Activated T-helper 2 cell treated with anti-CD3 and anti-CD28 coated beads, Interferon-gamma antibody, Interleukin-2, Interleukin-4, amounts not matched to agents 10 μg/mL and 5 μg/mL and 100 μg/mL, durations not matched to agents 14 hours and 24 hours and 36 hours (primary cell): ENCODE measurements around the gene CFAP74. TPM values are rescaled to one million over a fixed set of nuclear protein-coding genes. Genes with fewer than 3 reads are reported as not detected.

Experiments
- DNase-seq: peaks from one replicate; pipeline ENCODE4 v3.0.0; 2021; ENCODE audit warnings: low spot score
- H3K27ac Mint-ChIP-seq: one replicate; pipeline ENCODE4 v1.8.0; 2021; ENCODE audit warnings: mixed read lengths
- H3K27me3 Mint-ChIP-seq: one replicate; pipeline ENCODE4 v1.8.0; 2021; ENCODE audit warnings: low read depth, mixed read lengths
- H3K36me3 Mint-ChIP-seq: one replicate; pipeline ENCODE4 v1.8.0; 2021; ENCODE audit warnings: low read depth, mixed read lengths
- H3K4me1 Mint-ChIP-seq: one replicate; pipeline ENCODE4 v1.8.0; 2021; ENCODE audit warnings: low read depth, mixed read lengths
- H3K4me3 Mint-ChIP-seq: one replicate; pipeline ENCODE4 v1.8.0; 2021; ENCODE audit warnings: low read depth, mild to moderate bottlenecking, moderate library complexity, mixed read lengths
- H3K9me3 Mint-ChIP-seq: one replicate; pipeline ENCODE4 v1.8.0; 2021; ENCODE audit warnings: mixed read lengths
- intact Hi-C: fragments of 100-400 bp; cut with micrococcal nuclease; formaldehyde crosslinking; loops from one replicate; pipeline ENCODE4 v1.15.1; 2023
- total RNA-seq: library from RNA; stranded (reverse); gene quantifications from 2 replicates; pipeline ENCODE4 v1.2.3, GENCODE V29; 2022

Gene CFAP74
- total RNA-seq, 1 donor from 2014 or later = not detected

DNA sequence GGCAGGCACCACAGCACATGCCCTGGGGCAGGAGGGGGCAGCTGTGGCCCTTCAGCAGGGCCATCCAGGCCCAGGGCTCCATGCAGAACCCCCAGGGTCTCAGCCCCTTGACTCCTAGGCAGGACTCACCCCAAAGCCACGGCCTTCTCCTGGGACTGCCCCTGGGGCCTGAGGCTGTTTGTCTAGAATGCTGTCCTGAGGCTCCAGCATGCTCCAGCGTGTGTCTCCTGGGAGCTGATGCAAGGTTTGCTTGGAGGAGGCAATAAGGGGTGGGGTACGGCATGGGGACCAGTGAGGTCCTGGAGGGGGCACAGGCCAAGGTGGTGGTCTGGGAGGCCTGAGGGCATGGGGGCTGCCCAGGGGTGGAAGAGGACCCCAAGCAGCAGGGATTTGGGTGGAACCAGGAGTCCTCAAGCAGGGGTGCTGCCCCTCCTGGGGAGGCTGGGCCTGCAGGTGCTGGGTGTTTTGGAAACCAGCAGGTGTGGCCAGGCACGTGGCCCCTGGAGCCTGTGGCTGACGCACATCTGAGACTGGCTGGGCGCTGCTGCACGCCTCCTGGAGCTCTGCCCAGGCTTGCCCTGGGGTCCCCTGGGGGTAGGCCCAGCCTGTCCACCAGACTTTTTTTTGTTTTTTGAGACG is 96.4 kb downstream of the CFAP74 start:
- H3K27ac Mint-ChIP-seq = no peak overlapping the region
- intact Hi-C loops = loop anchor here (5.0 kb wide), 1 partner anchor 125 kb away; no protein-coding TSS in a partner anchor
- H3K27me3 Mint-ChIP-seq = no peaks in the 10 kb centered on the region
- peaks cover 7% of the 10 kb centered on the region for H3K4me1 Mint-ChIP-seq
- H3K4me3 Mint-ChIP-seq = no peak overlapping the region
- no peak for DNase-seq
- H3K9me3 Mint-ChIP-seq = no peaks in the 10 kb centered on the region
- H3K36me3 Mint-ChIP-seq = no peaks in the 10 kb centered on the region

DNA sequence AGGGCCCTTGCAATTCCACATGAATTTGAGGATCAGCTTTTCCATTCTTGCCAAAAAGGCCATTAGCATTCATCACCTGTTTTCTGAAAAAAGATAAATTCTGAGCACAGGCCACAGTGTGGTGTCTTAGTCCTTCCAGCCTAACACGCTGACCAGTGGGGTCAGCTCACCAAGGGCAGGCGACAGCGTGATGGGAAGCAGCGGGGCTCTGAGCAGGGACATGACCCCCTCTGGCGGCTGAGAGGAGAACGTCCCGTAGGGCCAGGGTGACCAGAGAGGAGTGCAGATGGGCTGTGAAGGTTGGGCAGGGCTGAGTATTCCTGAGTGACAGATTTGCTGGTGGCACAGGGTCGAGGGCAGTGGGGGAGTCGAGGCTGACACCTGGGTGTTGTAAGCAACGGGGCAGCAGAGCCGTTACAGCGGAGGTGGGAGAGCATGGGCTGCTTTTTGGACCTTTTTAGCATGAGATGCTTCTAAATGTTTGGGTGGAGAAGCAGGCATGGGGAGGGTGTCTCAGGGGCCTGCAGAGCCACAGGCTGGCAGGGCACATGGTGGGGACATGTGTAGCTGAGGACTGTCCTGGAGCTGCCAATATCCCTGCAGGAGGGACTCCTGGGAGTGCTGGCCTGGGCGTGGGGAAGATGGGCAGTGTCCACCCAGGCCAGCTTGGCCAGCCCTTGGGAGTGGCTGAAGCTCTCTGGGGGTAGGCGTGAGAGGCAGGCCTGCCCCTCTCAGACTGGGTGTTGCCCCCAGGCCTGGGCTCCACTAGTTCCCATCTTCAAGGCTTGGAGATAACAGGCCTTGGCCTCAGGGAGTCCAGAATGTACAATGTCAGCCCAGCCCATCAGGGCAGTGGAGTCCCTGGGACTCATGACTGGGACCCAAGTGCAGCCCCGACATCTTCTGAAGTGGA is 97.1 kb downstream of the CFAP74 start:
- peaks cover 7% of the 10 kb centered on the region for H3K4me1 Mint-ChIP-seq
- no peaks in the 10 kb centered on the region for H3K9me3 Mint-ChIP-seq
- intact Hi-C loops = loop anchor here (5.0 kb wide), 1 partner anchor 124 kb away; no protein-coding TSS in a partner anchor
- no peaks in the 10 kb centered on the region for H3K27me3 Mint-ChIP-seq
- H3K36me3 Mint-ChIP-seq = no peaks in the 10 kb centered on the region
- H3K27ac Mint-ChIP-seq = peak overlapping the region; percentile 43
- H3K4me3 Mint-ChIP-seq = peak overlapping the region; percentile 55
- DNase-seq = peak; percentile 67

DNA sequence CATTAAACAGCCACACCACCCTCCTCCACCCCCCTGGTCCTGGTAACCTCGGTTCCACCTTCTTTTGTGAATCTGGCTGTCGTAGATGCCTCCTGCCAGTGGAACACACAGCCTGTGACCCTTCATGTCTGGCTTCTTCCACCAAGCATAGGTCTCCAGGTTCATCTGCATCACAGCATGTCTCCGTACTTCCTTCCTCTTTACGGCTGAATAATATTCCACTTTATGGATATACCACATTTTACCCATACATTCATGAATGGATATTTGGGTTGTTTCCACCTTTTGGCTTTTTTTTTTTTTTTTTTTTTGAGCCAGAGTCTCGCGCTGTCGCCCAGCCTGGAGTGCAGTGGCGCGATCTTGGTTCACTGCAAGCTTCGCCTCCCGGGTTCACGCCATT is 100.4 kb downstream of the CFAP74 start:
- no peaks in the 10 kb centered on the region for H3K9me3 Mint-ChIP-seq
- DNase-seq = no peak

GRCh38 chr1:1901641-1902294 is 101.8 kb downstream of the CFAP74 start:
- Mint-ChIP-seq H3K27ac (no peak overlapping the region), H3K4me1 (peaks cover 2% of the 10 kb centered on the region), H3K27me3 (peaks cover 2% of the 10 kb centered on the region), H3K36me3 (no peaks in the 10 kb centered on the region), H3K9me3 (no peaks in the 10 kb centered on the region), H3K4me3 (no peak overlapping the region)
- no peak for DNase-seq
- intact Hi-C loops = no loop called here

More for the DNA sequence above, 100.4 kb downstream of the CFAP74 start:
- Mint-ChIP-seq H3K27ac (no peak overlapping the region), H3K4me3 (no peak overlapping the region), H3K36me3 (no peaks in the 10 kb centered on the region), H3K4me1 (peaks cover 2% of the 10 kb centered on the region), H3K27me3 (peaks cover 2% of the 10 kb centered on the region)
- intact Hi-C loops = no loop called here

DNA sequence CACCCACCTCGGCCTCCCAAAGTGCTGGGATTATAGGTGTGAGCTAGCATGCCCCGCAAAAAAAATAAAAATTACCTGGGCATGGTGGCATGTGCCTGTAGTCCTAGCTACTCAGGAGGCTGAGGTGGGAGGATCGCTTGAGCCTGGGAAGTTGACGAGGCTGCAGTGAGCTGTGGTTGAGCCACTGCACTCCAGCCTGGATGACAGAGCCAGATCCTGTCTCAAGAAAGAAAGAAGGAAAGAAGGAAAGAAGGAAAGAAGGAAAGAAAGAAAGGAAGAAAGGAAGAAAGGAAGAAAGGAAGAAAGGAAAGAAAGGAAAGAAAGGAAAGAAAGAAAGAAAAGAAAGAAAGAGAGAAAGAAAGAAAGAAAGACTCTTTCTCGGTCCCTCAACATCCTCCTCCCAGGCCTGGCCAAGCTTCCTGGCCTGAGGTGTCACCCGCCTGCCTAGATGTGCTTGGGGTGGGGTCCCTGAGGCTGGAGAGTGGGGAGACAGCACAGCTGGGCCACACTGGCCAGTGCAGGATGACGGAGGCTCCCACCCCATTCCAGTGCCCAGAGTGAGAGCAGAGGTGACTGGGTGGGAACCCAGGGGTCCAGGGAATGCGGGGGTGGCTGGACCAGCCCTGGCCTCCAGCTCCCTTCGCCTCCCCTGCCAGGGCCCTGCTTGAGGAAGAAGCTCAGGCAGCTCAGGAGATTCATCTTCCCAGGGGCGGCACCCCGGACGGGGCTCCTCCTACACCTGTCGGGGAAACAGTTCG is 102.5 kb downstream of the CFAP74 start:
- DNase-seq = no peak
- intact Hi-C loops = no loop called here
- Mint-ChIP-seq H3K4me1 (no peaks in the 10 kb centered on the region), H3K27ac (no peak overlapping the region), H3K9me3 (no peaks in the 10 kb centered on the region), H3K36me3 (no peaks in the 10 kb centered on the region), H3K27me3 (peaks cover 2% of the 10 kb centered on the region), H3K4me3 (no peak overlapping the region)

GRCh38 chr1:1899967-1900327 is 103.6 kb downstream of the CFAP74 start:
- peaks cover 2% of the 10 kb centered on the region for H3K27me3 Mint-ChIP-seq
- peaks cover 2% of the 10 kb centered on the region for H3K4me1 Mint-ChIP-seq
- H3K4me3 Mint-ChIP-seq = no peak overlapping the region
- intact Hi-C loops = no loop called here
- no peaks in the 10 kb centered on the region for H3K9me3 Mint-ChIP-seq
- H3K36me3 Mint-ChIP-seq = no peaks in the 10 kb centered on the region
- no peak for DNase-seq
- no peak overlapping the region for H3K27ac Mint-ChIP-seq

- Mint-ChIP-seq H3K4me1 (peaks cover 6% of the 10 kb centered on the region), H3K9me3 (no peaks in the 10 kb centered on the region)
- no peak for DNase-seq
Observed at GRCh38 chr1:1899266-1899966, 104.2 kb downstream of the CFAP74 start.

GRCh38 chr1:1898246-1898933 is 105.2 kb downstream of the CFAP74 start:
- peaks cover 6% of the 10 kb centered on the region for H3K4me1 Mint-ChIP-seq
- H3K4me3 Mint-ChIP-seq = no peak overlapping the region
- H3K36me3 Mint-ChIP-seq = no peaks in the 10 kb centered on the region
- H3K27me3 Mint-ChIP-seq = peaks cover 2% of the 10 kb centered on the region
- no peak for DNase-seq
- H3K27ac Mint-ChIP-seq = no peak overlapping the region
- no peaks in the 10 kb centered on the region for H3K9me3 Mint-ChIP-seq
- intact Hi-C loops = no loop called here

More at GRCh38 chr1:1899266-1899966, 104.2 kb downstream of the CFAP74 start:
- no peak overlapping the region for H3K4me3 Mint-ChIP-seq
- H3K27ac Mint-ChIP-seq = no peak overlapping the region
- H3K27me3 Mint-ChIP-seq = peaks cover 2% of the 10 kb centered on the region
- intact Hi-C loops = no loop called here
- no peaks in the 10 kb centered on the region for H3K36me3 Mint-ChIP-seq

GRCh38 chr1:1895456-1896336 is 107.9 kb downstream of the CFAP74 start:
- Mint-ChIP-seq H3K4me1 (peaks cover 13% of the 10 kb centered on the region), H3K27ac (no peak overlapping the region), H3K9me3 (no peaks in the 10 kb centered on the region), H3K36me3 (no peaks in the 10 kb centered on the region), H3K27me3 (no peaks in the 10 kb centered on the region), H3K4me3 (no peak overlapping the region)
- DNase-seq = no peak
- intact Hi-C loops = no loop called here

- H3K36me3 Mint-ChIP-seq = no peaks in the 10 kb centered on the region
- H3K27me3 Mint-ChIP-seq = no peaks in the 10 kb centered on the region
- no peak overlapping the region for H3K27ac Mint-ChIP-seq
- H3K4me3 Mint-ChIP-seq = no peak overlapping the region
- H3K9me3 Mint-ChIP-seq = no peaks in the 10 kb centered on the region
- intact Hi-C loops = no loop called here
- no peak for DNase-seq
- H3K4me1 Mint-ChIP-seq = peaks cover 13% of the 10 kb centered on the region
Observed at GRCh38 chr1:1895060-1895418, 108.5 kb downstream of the CFAP74 start.
